HEK293 (cell line): Measurements from ENCODE around the gene DOK7.

Experiments used
- CTCF ChIA-PET: fragments of 350-600 bp; formaldehyde crosslinking; extraction: SDS; loops from one replicate; lab custom pipeline; 2021; ENCODE audit warnings: antibody characterized with exemption; lab: Yijun Ruan, JAX
- POLR2A ChIA-PET: fragments of 300-600 bp; formaldehyde crosslinking; extraction: SDS; loops from one replicate; lab custom pipeline; 2020; ENCODE audit warnings: antibody characterized with exemption, inconsistent platforms; lab: Yijun Ruan, JAX
- H3K27ac ChIP-seq: fragments of 200-500 bp; sonication (Bioruptor generic); 2 replicates; pipeline ENCODE4 v1.5.1; 2014; ENCODE audit warnings: low read depth, low read length, control low read depth, inconsistent platforms; ENCODE audit errors: extremely low read depth
- H3K36me3 ChIP-seq, 2 experiments: fragments of 200-500 bp in 1 of 2; sonication (Bioruptor generic) in 1 of 2; 1 replicate in 1 of 2; 2 replicates in 1 of 2; pipeline ENCODE4 v1.5.1; 2014 to 2017; ENCODE audit warnings: inconsistent platforms in 2 of 2, low read length in 2 of 2; ENCODE audit not compliant: control insufficient read depth in 2 of 2, insufficient read depth in 1 of 2
- H3K4me1 ChIP-seq: fragments of 200-500 bp; sonication (Bioruptor generic); 2 replicates; pipeline ENCODE4 v1.5.1; 2014; ENCODE audit warnings: mild to moderate bottlenecking, low read length, inconsistent platforms; ENCODE audit not compliant: control insufficient read depth, insufficient read depth
- H3K4me3 ChIP-seq: 2 replicates; pipeline ENCODE4 v1.5.1; 2011; ENCODE audit warnings: low read depth, mild to moderate bottlenecking, control low read depth, low read length, moderate library complexity
- H3K9me3 ChIP-seq: fragments of 200-500 bp; sonication (Bioruptor generic); 2 replicates; pipeline ENCODE4 v1.5.1; 2014; ENCODE audit warnings: low read depth, low read length, inconsistent platforms; ENCODE audit not compliant: control insufficient read depth, insufficient read depth
- IKZF3 ChIP-seq: fragments of 450-650 bp; IDR thresholded peaks from 2 replicates; pipeline ENCODE4 v1.5.0; 2018; ENCODE audit warnings: missing biosample characterization, mild to moderate bottlenecking, missing genetic modification characterization, moderate library complexity
- KLF1 ChIP-seq: fragments of 450-650 bp; formaldehyde crosslinking; IDR thresholded peaks from 2 replicates; pipeline ENCODE4 v1.5.1; 2016; ENCODE audit warnings: missing biosample characterization, missing genetic modification characterization
- KLF9 ChIP-seq: fragments of 450-650 bp; formaldehyde crosslinking; IDR thresholded peaks from 2 replicates; pipeline ENCODE4 v1.5.1; 2016; ENCODE audit warnings: missing biosample characterization, missing genetic modification characterization, low read depth
- REST ChIP-seq: fragments of 450-650 bp; formaldehyde crosslinking; IDR thresholded peaks from 2 replicates; pipeline ENCODE4 v1.5.1; 2016; ENCODE audit warnings: missing biosample characterization, missing genetic modification characterization
- SCRT1 ChIP-seq: fragments of 450-650 bp; formaldehyde crosslinking; IDR thresholded peaks from 2 replicates; pipeline ENCODE4 v1.5.1; 2016; ENCODE audit warnings: missing biosample characterization, missing genetic modification characterization, borderline replicate concordance
- SCRT2 ChIP-seq: fragments of 450-650 bp; formaldehyde crosslinking; IDR thresholded peaks from 2 replicates; pipeline ENCODE4 v1.5.1; 2016; ENCODE audit warnings: missing biosample characterization, missing genetic modification characterization
- ZFP37 ChIP-seq: fragments of 450-650 bp; formaldehyde crosslinking; IDR thresholded peaks from 2 replicates; pipeline ENCODE4 v1.5.1; 2016; ENCODE audit warnings: missing biosample characterization, missing genetic modification characterization
- ZFP41 ChIP-seq: fragments of 450-650 bp; formaldehyde crosslinking; IDR thresholded peaks from 2 replicates; pipeline ENCODE4 v1.5.1; 2016; ENCODE audit warnings: missing biosample characterization, missing genetic modification characterization, borderline replicate concordance
- ZNF214 ChIP-seq: fragments of 450-650 bp; formaldehyde crosslinking; IDR thresholded peaks from 2 replicates; pipeline ENCODE4 v1.5.1; 2017; ENCODE audit warnings: missing biosample characterization, mild to moderate bottlenecking, missing genetic modification characterization, borderline replicate concordance
- ZNF223 ChIP-seq: fragments of 450-650 bp; formaldehyde crosslinking; IDR thresholded peaks from 2 replicates; pipeline ENCODE4 v1.5.1; 2016; ENCODE audit warnings: missing biosample characterization, missing genetic modification characterization
- ZNF324 ChIP-seq: fragments of 450-650 bp; formaldehyde crosslinking; IDR thresholded peaks from 2 replicates; pipeline ENCODE4 v1.5.1; 2016; ENCODE audit warnings: missing biosample characterization, missing genetic modification characterization
- ZNF366 ChIP-seq: fragments of 450-650 bp; formaldehyde crosslinking; conservative IDR thresholded peaks from 2 replicates; pipeline ENCODE4 v1.5.1; 2016; ENCODE audit warnings: missing biosample characterization, missing genetic modification characterization
- ZNF449 ChIP-seq: fragments of 450-650 bp; formaldehyde crosslinking; IDR thresholded peaks from 2 replicates; pipeline ENCODE4 v1.5.1; 2017; ENCODE audit warnings: missing biosample characterization, mild to moderate bottlenecking, missing genetic modification characterization, moderate library complexity
- ZNF670 ChIP-seq: fragments of 450-650 bp; formaldehyde crosslinking; IDR thresholded peaks from 2 replicates; pipeline ENCODE4 v1.5.1; 2016; ENCODE audit warnings: missing biosample characterization, missing genetic modification characterization, low read depth
- ZNF785 ChIP-seq: fragments of 450-650 bp; formaldehyde crosslinking; IDR thresholded peaks from 2 replicates; pipeline ENCODE4 v1.5.1; 2016; ENCODE audit warnings: missing biosample characterization, missing genetic modification characterization
- TF ChIP-seq, protein P1 (sequence below): fragments of 450-650 bp; formaldehyde crosslinking; IDR thresholded peaks from 2 replicates; pipeline ENCODE4 v1.5.1; 2016; ENCODE audit warnings: missing biosample characterization, missing genetic modification characterization
- TF ChIP-seq, protein P2 (sequence below): fragments of 450-650 bp; formaldehyde crosslinking; IDR thresholded peaks from 2 replicates; pipeline ENCODE4 v1.5.1; 2016; ENCODE audit warnings: missing biosample characterization, missing genetic modification characterization

The DOK7 gene

GRCh38 chr4:3436798-3437581 lies 26.1 kb upstream of the DOK7 start (continued):
- TF ChIP-seq ZFP41 (tag by site-specific recombination) (no peak), ZNF366 (tag by site-specific recombination) (no peak), ZNF785 (tag by site-specific recombination) (no peak), KLF9 (tag by site-specific recombination) (no peak), ZNF670 (no peak), ZNF223 (peak; percentile 90), ZNF449 (tag by site-specific recombination) (no peak), IKZF3 (no peak), REST (peak; percentile 16; the same call in 1 of the 2 replicates), KLF1 (tag by site-specific recombination) (peak; percentile 76), ZFP37 (tag by site-specific recombination) (no peak), ZNF214 (tag by site-specific recombination) (no peak)
- TF ChIP-seq, protein P1, sequence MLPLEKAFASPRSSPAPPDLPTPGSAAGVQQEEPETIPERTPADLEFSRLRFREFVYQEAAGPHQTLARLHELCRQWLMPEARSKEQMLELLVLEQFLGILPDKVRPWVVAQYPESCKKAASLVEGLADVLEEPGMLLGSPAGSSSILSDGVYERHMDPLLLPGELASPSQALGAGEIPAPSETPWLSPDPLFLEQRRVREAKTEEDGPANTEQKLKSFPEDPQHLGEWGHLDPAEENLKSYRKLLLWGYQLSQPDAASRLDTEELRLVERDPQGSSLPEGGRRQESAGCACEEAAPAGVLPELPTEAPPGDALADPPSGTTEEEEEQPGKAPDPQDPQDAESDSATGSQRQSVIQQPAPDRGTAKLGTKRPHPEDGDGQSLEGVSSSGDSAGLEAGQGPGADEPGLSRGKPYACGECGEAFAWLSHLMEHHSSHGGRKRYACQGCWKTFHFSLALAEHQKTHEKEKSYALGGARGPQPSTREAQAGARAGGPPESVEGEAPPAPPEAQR (tag by site-specific recombination): no peak
- TF ChIP-seq, protein P2, sequence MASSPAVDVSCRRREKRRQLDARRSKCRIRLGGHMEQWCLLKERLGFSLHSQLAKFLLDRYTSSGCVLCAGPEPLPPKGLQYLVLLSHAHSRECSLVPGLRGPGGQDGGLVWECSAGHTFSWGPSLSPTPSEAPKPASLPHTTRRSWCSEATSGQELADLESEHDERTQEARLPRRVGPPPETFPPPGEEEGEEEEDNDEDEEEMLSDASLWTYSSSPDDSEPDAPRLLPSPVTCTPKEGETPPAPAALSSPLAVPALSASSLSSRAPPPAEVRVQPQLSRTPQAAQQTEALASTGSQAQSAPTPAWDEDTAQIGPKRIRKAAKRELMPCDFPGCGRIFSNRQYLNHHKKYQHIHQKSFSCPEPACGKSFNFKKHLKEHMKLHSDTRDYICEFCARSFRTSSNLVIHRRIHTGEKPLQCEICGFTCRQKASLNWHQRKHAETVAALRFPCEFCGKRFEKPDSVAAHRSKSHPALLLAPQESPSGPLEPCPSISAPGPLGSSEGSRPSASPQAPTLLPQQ (tag by site-specific recombination): 0 out of 2 replicates have a peak, but pooled peaks have one; percentile 38
- TF ChIP-seq, all 188 proteins: peak for 12

DNA sequence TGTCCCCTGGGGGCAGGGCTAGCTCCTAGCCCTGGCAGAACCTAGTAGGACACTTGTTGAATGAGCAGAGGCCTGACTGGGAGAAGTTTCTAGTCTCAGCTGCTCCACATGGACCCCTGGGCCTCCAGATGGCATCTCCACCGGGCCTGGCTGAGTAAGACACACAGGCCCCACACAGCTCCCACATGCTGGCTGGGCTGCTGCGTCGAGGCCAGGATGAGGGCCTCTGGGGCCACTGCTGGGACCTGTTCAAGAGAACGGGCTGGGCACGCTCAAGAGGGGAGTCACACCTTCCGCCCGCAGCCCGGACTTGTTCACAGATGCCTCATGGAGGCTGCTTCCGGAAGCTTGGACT lies 25.5 kb upstream of the DOK7 start:
- CTCF ChIA-PET: interaction anchor here (0.6 to 1.4 kb wide), 2 partner anchors 43 to 144 kb away, joined by 3 to 4 read pairs; no protein-coding TSS in a partner anchor
- no peak overlapping the region for H3K27ac ChIP-seq
- TF ChIP-seq SCRT1 (tag by site-specific recombination): peak; percentile 55; the same call in 1 of the 2 replicates
- TF ChIP-seq SCRT2 (tag by site-specific recombination): peak; percentile 36; the same call in 1 of the 2 replicates
- no peak for TF ChIP-seq ZNF324
- TF ChIP-seq, all 188 proteins: peak for 2
- POLR2A ChIA-PET: no interaction called here
- no peaks in the 10 kb centered on the region for H3K4me1 ChIP-seq
- H3K36me3 ChIP-seq: no peaks in the 10 kb centered on the region
- no peaks in the 10 kb centered on the region for H3K9me3 ChIP-seq
- H3K4me3 ChIP-seq: no peak overlapping the region
